IMR-90 (cell line): ENCODE measurements around the gene LMX1A.

Experiments
- CEBPB ChIP-seq: IDR thresholded peaks from 2 replicates; pipeline ENCODE4 v1.6.1; 2012; ENCODE audit warnings: low read depth, low read length, improper control_type of control experiment
- CHD1 ChIP-seq: IDR thresholded peaks from 2 replicates; pipeline ENCODE4 v1.6.1; 2012; ENCODE audit warnings: low read depth, low read length, improper control_type of control experiment
- FOS ChIP-seq: fragments of 150-350 bp; IDR thresholded peaks from 2 replicates; pipeline ENCODE4 v1.6.1; 2016; ENCODE audit warnings: low read depth, low read length
- POLR2A ChIP-seq: IDR thresholded peaks from 2 replicates; pipeline ENCODE4 v1.6.1; 2012; ENCODE audit warnings: mild to moderate bottlenecking, low read depth, low read length
- TF ChIP-seq, protein P1 (sequence below): conservative IDR thresholded peaks from 2 replicates; pipeline ENCODE4 v1.5.1; 2012; ENCODE audit warnings: mild to moderate bottlenecking, low read depth, low read length, improper control_type of control experiment

DNA sequence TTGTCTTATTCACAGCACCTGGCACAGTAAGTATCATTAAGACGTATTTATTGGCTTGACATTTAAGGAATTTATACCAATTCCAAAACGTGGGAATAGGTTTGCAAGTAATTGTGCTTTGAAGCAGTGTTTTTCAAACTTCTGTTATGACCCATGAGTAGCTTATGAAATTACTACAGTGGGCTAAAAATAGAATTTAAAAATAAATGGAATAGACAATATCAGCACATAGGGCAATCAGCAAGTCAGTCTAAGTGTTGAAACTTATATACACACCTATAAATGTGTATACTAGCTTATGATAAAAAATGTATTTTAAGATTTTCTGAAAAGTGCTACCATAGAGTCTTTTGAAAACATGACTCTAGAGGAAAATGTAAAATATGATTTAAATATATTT lies 116.6 kb downstream of the LMX1A start:
- TF ChIP-seq POLR2A (no peak), CHD1 (no peak), CEBPB (no peak), FOS (no peak)
- TF ChIP-seq, protein P1, sequence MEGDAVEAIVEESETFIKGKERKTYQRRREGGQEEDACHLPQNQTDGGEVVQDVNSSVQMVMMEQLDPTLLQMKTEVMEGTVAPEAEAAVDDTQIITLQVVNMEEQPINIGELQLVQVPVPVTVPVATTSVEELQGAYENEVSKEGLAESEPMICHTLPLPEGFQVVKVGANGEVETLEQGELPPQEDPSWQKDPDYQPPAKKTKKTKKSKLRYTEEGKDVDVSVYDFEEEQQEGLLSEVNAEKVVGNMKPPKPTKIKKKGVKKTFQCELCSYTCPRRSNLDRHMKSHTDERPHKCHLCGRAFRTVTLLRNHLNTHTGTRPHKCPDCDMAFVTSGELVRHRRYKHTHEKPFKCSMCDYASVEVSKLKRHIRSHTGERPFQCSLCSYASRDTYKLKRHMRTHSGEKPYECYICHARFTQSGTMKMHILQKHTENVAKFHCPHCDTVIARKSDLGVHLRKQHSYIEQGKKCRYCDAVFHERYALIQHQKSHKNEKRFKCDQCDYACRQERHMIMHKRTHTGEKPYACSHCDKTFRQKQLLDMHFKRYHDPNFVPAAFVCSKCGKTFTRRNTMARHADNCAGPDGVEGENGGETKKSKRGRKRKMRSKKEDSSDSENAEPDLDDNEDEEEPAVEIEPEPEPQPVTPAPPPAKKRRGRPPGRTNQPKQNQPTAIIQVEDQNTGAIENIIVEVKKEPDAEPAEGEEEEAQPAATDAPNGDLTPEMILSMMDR = no peak
